Astrocyte of the spinal cord (primary cell): Measurements from ENCODE around the gene RPL15.

Experiments used
- DNase-seq: peaks from one replicate; pipeline ENCODE4 v3.0.0; 2011; ENCODE audit warnings: low read depth, low spot score
- H3K4me3 ChIP-seq: 2 replicates; pipeline ENCODE4 v1.5.1; 2011; ENCODE audit warnings: low read depth, mild to moderate bottlenecking, low read length, moderate library complexity
- in situ Hi-C: cut with HindIII; loops from 2 replicates; pipeline ENCODE4 v1.10.0; 2017; ENCODE audit warnings: low sequenced_read_pairs
- TF ChIP-seq, protein P1 (sequence below): IDR thresholded peaks from 2 replicates; pipeline ENCODE4 v1.5.1; 2012; ENCODE audit warnings: low read depth, mild to moderate bottlenecking, low read length, inconsistent platforms

RPL15 gene

DNA sequence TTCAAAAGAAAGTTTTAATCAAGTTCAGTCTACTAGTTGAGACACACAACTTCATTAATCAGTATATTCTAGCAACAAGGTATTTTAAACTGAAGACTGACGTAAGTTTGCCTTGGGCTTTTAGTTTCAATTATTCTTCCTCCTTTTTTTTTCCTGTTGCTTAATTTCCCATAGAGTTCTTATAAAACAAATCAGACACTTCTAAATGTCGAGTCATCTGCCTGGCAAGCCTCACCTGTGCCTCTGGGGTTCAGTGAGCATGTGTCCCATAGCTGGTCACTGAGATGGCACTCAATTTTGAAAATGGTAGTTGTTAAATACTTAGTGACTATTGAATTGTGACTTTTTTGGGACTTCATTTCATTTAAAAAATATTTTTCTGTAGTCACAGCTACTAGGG is 27.5 kb upstream of the RPL15 start:
- TF ChIP-seq, protein P1, sequence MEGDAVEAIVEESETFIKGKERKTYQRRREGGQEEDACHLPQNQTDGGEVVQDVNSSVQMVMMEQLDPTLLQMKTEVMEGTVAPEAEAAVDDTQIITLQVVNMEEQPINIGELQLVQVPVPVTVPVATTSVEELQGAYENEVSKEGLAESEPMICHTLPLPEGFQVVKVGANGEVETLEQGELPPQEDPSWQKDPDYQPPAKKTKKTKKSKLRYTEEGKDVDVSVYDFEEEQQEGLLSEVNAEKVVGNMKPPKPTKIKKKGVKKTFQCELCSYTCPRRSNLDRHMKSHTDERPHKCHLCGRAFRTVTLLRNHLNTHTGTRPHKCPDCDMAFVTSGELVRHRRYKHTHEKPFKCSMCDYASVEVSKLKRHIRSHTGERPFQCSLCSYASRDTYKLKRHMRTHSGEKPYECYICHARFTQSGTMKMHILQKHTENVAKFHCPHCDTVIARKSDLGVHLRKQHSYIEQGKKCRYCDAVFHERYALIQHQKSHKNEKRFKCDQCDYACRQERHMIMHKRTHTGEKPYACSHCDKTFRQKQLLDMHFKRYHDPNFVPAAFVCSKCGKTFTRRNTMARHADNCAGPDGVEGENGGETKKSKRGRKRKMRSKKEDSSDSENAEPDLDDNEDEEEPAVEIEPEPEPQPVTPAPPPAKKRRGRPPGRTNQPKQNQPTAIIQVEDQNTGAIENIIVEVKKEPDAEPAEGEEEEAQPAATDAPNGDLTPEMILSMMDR, result no peak
- DNase-seq, result no peak
- in situ Hi-C loops, result no loop called here
- no peak overlapping the region for H3K4me3 ChIP-seq

DNA sequence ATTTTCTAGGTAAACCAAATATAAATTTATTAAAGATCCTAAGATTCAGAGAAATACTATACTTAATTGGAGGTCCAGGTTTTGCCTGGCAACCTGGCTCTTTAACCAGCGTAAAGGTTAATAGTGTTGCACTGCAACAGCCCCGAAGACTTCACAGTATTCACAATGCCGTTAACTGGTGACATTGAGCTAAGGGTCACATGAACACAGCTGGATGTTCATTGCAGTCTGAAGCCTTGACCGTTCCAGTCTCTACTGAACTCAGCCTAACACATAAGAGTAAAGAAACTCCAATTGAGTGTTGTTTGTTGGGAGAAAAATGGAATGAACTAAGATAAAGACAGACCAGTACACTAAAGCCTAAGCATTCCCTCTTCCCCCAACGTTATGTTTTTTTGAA is 27.0 kb upstream of the RPL15 start:
- no peak for DNase-seq
- TF ChIP-seq, protein P1, result no peak
- H3K4me3 ChIP-seq, result no peak overlapping the region
- in situ Hi-C loops, result no loop called here

DNA sequence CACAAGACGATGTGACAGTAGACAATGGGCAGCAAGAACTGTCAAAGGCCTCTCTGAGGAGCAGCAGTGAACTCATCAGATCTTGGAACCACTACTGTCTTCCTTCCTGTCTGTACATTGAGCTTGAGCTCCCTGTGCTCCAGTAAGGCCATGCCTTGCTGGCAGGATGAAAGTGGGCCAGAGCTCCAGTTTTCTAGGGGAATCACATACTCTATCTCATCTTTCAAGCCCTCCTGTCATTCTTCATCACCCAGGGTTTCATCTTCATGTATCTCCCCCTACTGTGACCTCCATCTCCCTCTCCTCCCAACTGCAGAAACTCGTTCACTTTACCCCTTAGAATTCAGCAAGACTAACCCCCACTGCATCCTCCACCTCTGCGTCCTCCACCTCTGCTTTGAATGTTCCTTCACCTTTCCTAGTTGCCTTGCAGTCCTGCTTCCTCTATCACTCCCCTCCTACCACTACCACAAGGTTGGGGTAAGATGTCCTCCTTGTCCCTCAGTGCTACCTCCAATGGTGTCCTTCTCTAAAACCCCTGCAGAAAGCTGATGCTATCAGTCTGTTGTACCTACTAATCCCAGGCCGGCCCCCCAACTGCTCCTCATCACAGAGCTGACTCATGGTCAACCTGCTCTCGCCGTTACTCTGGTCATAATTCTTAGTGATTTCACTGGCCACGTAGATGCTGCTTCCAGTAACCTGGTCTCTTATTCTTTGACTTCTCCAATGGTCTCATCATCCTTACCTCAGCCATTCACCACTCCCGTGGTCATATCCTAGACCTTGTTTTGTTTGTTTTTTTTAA is 22.5 kb upstream of the RPL15 start:
- H3K4me3 ChIP-seq, result no peak overlapping the region
- in situ Hi-C loops, result no loop called here
- TF ChIP-seq, protein P1, result no peak
- DNase-seq, result no peak

DNA sequence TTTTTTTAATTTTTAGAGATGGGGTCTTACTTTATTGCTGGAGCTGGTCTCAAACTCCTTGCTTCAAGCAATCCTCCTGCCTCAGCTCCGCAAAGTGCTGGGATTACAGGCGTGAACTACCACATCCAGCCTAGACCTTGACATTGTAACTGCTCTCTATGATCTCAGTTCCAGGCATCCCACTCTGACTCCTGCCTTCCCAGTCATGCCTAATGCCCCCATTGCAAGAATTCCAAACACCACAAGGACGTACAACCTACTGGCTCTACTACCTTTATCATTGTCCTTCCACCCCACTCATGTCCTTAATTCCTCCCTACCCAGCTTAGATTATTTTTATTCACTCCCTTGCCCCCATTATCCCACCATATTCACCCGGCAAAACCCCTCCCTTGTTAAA is 21.8 kb upstream of the RPL15 start:
- no peak for DNase-seq
- TF ChIP-seq, protein P1, result no peak
- in situ Hi-C loops, result no loop called here
- H3K4me3 ChIP-seq, result no peak overlapping the region

DNA sequence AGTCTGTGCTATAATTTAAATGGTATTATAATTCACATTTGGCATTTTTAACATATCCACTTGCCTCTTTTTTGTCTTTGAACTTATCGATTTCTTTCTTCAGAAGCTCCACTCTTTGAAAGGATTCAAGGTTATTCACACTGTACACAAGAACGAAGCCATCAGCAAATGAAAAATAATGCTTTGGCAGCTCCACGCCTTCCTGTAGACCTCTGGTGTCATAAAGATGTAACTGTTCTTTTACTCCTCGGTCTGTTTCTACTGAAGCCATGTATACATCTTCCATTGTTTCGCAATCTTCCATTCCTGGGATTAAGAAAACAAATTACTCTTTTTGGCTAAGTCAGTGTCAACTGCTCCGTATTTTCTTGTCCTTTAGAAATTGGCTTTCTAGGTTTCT is 16.2 kb upstream of the RPL15 start:
- DNase-seq, result no peak
- TF ChIP-seq, protein P1, result no peak
- no peak overlapping the region for H3K4me3 ChIP-seq
- in situ Hi-C loops, result no loop called here

DNA sequence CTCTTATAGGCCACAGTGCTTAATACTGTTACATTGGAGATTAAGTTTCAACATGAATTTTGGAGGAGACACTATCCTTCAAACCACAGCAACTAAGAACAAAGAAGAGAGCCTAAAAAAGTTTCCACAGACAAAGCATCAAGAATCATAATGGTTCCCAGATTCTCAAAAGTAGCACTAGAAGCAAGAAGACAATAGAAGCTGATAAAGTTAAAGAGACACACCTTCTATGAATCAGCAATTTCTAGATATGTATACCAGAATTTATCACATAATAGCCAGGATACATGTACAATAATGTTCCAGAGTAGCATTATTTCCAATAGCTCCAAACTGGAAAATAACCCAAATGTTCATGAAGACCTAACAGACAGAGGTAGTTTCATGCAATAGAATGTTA is 12.4 kb upstream of the RPL15 start:
- no peak for DNase-seq
- TF ChIP-seq, protein P1, result no peak
- no peak overlapping the region for H3K4me3 ChIP-seq
- in situ Hi-C loops, result no loop called here
